Measurements from ENCODE around the gene AFDN.

DNA sequence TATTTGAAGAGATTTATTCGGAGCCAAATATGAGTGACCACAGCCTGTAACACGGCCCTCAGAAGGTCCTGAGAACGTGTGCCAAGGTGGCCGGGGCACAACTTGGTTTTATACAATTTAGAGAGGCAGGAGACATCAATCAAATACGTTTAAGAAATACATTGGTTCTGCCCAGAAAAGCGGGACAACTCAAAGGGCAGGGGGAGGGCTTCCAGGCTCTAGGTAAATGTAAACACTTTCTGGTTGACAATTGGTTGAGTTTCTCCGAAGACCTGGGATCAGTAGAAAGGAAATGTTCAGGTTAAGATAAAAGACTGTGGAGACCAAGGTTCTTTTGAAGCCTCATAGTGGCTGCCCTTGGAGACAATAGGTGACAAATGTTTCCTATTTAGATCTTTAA is 151.9 kb downstream of the AFDN start:
- TF ChIP-seq, protein P1, sequence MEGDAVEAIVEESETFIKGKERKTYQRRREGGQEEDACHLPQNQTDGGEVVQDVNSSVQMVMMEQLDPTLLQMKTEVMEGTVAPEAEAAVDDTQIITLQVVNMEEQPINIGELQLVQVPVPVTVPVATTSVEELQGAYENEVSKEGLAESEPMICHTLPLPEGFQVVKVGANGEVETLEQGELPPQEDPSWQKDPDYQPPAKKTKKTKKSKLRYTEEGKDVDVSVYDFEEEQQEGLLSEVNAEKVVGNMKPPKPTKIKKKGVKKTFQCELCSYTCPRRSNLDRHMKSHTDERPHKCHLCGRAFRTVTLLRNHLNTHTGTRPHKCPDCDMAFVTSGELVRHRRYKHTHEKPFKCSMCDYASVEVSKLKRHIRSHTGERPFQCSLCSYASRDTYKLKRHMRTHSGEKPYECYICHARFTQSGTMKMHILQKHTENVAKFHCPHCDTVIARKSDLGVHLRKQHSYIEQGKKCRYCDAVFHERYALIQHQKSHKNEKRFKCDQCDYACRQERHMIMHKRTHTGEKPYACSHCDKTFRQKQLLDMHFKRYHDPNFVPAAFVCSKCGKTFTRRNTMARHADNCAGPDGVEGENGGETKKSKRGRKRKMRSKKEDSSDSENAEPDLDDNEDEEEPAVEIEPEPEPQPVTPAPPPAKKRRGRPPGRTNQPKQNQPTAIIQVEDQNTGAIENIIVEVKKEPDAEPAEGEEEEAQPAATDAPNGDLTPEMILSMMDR (conservative IDR thresholded peaks at IDR 0.05; ENCODE audit: low read length): no peak
- no peak for TF ChIP-seq EZH2phosphoT487 (IDR thresholded peaks at IDR 0.05; ENCODE audit: borderline replicate concordance)
